ENCODE results near the gene PTPRT.

GRCh38 chr20:42294976-42295375, 894.7 kb downstream of the PTPRT start:
- TF ChIP-seq RAD21 (IDR thresholded peaks at IDR 0.05) (no peak), TAF1 (conservative IDR thresholded peaks at IDR 0.05) (no peak), CTCF (IDR thresholded peaks at IDR 0.05; ENCODE audit: low read depth, low read length, missing input control) (no peak)

Data from liver (tissue), 3 donors.